Endothelial cell of umbilical vein (primary cell): ENCODE results near the gene CCDC121. TPM values are rescaled to one million over a fixed set of nuclear protein-coding genes. Genes with fewer than 3 reads are reported as not detected.

ENCODE experiments used
- BruUV-seq: library from RNA; stranded (reverse); fragments of 400-500 nt; replicated peaks from 2 replicates; lab custom pipeline; 2021; lab: Mats Ljungman, UMichigan
- CTCF ChIA-PET: fragments of 300-600, 350-600 bp; sonication (Branson Sonifier 250); formaldehyde crosslinking; loops from one replicate; lab custom pipeline; 2021; ENCODE audit warnings: antibody characterized with exemption, inconsistent platforms; lab: Charles Lee
- POLR2A ChIA-PET: fragments of 300-600, 350-600 bp; sonication (Branson Sonifier 250); formaldehyde crosslinking; loops from one replicate; lab custom pipeline; 2021; ENCODE audit warnings: antibody characterized with exemption, inconsistent platforms; lab: Charles Lee
- DNase-seq: peaks from one replicate; pipeline ENCODE4 v3.0.0-alpha.2; 2011; ENCODE audit warnings: low read depth, low spot score
- FAIRE-seq: peaks from 2 replicates; lab custom pipeline; 2011; peaks lifted over from hg19 to GRCh38; lab: Jason Lieb, UNC
- H2AFZ ChIP-seq: 2 replicates; pipeline ENCODE4 v1.6.0; 2012; ENCODE audit warnings: low read depth, low read length, control low read depth, inconsistent platforms
- H3K27ac ChIP-seq: 2 replicates; pipeline ENCODE4 v1.5.1; 2011; ENCODE audit warnings: low read depth, mild to moderate bottlenecking, control low read depth, low read length, moderate library complexity; ENCODE audit not compliant: insufficient read depth
- H3K27me3 ChIP-seq, 2 experiments: 2 replicates each; pipeline versions ENCODE4 v1.6.0 to v1.6.1; 2011; ENCODE audit warnings: low read length in 2 of 2, mixed read lengths in 1 of 2; ENCODE audit not compliant: control insufficient read depth in 2 of 2, insufficient read depth in 2 of 2
- H3K36me3 ChIP-seq, 2 experiments: 2 replicates in 1 of 2; 3 replicates in 1 of 2; pipeline ENCODE4 v1.5.1; 2011; ENCODE audit warnings: low read length in 2 of 2, mild to moderate bottlenecking in 1 of 2, moderate library complexity in 1 of 2; ENCODE audit not compliant: control insufficient read depth in 2 of 2, insufficient read depth in 2 of 2; ENCODE audit errors: extremely low read depth in 1 of 2
- H3K4me1 ChIP-seq: 3 replicates; pipeline ENCODE4 v1.5.1; 2011; ENCODE audit warnings: mild to moderate bottlenecking, low read length; ENCODE audit not compliant: control insufficient read depth, insufficient read depth; ENCODE audit errors: extremely low read depth
- H3K4me2 ChIP-seq: 2 replicates; pipeline ENCODE4 v1.6.1; 2011; ENCODE audit warnings: low read length, control low read depth, mixed read lengths; ENCODE audit not compliant: insufficient read depth
- H3K4me3 ChIP-seq, 3 experiments: fragments of 200-600 bp in 1 of 3; sonication (generic), shearing (Covaris generic) in 1 of 3; replicated peaks in 1 of 3; 2 replicates each; pipeline ENCODE4 v1.5.1; 2011 to 2016; ENCODE audit warnings: control low read depth in 3 of 3, low read length in 3 of 3, mild to moderate bottlenecking in 2 of 3, inconsistent platforms in 1 of 3, low read depth in 1 of 3, moderate library complexity in 1 of 3; ENCODE audit not compliant: insufficient read depth in 1 of 3
- H3K79me2 ChIP-seq: 2 replicates; pipeline ENCODE4 v1.6.0; 2012; ENCODE audit warnings: low read length, inconsistent platforms; ENCODE audit not compliant: control insufficient read depth, insufficient read depth
- H3K9ac ChIP-seq: replicated peaks from 2 replicates; pipeline ENCODE3; 2011; ENCODE audit warnings: low read length, control low read depth; ENCODE audit not compliant: insufficient read depth; ENCODE audit errors: extremely low read depth
- H3K9me1 ChIP-seq: replicated peaks from 3 replicates; pipeline ENCODE4 v1.6.0; 2011; ENCODE audit warnings: mild to moderate bottlenecking, low read length; ENCODE audit not compliant: control insufficient read depth, insufficient read depth; ENCODE audit errors: extremely low read depth
- H3K9me3 ChIP-seq: replicated peaks from 2 replicates; pipeline ENCODE4 v1.5.1; 2012; ENCODE audit warnings: low read length, inconsistent platforms; ENCODE audit not compliant: control insufficient read depth, insufficient read depth
- H4K20me1 ChIP-seq: replicated peaks from 2 replicates; pipeline ENCODE3; 2011; ENCODE audit warnings: mild to moderate bottlenecking, low read length; ENCODE audit not compliant: control insufficient read depth, insufficient read depth; ENCODE audit errors: extremely low read depth
- EZH2 ChIP-seq: IDR thresholded peaks from 2 replicates; pipeline ENCODE4 v1.6.1; 2012; ENCODE audit warnings: borderline replicate concordance, low read depth, mild to moderate bottlenecking, moderate library complexity, low read length, inconsistent platforms; ENCODE audit not compliant: severe bottlenecking
- FOS ChIP-seq: IDR thresholded peaks from 2 replicates; pipeline ENCODE4 v1.6.1; 2011; ENCODE audit warnings: mild to moderate bottlenecking, low read length, moderate library complexity, borderline replicate concordance; ENCODE audit not compliant: insufficient read depth
- GATA2 ChIP-seq: IDR thresholded peaks from 2 replicates; pipeline ENCODE4 v1.7.0; 2011; ENCODE audit warnings: low read depth, mild to moderate bottlenecking, moderate library complexity, mixed read lengths, low read length; ENCODE audit not compliant: insufficient read length, insufficient read depth
- JUN ChIP-seq: IDR thresholded peaks from 2 replicates; pipeline ENCODE4 v1.6.1; 2011; ENCODE audit warnings: borderline replicate concordance, low read depth; ENCODE audit not compliant: insufficient read length, insufficient read depth
- MYC ChIP-seq: IDR thresholded peaks from one replicate; pipeline ENCODE4 v1.6.1; 2011; ENCODE audit warnings: mild to moderate bottlenecking, low read depth, low read length
- POLR2A ChIP-seq: IDR thresholded peaks from 2 replicates; pipeline ENCODE4 v1.6.1; 2012; ENCODE audit warnings: low read depth, mild to moderate bottlenecking, control low read depth, low read length
- POLR2AphosphoS5 ChIP-seq: IDR thresholded peaks from 2 replicates; pipeline ENCODE4 v1.6.1; 2012; ENCODE audit warnings: low read depth, mild to moderate bottlenecking, control low read depth, low read length, moderate library complexity; ENCODE audit not compliant: insufficient read depth
- dilution Hi-C: fragments of 300-500 bp; cut with MboI; formaldehyde crosslinking; loops from one replicate; pipeline ENCODE4 v1.15.0; 2019; ENCODE audit warnings: low sequenced_read_pairs; ENCODE audit not compliant: extremely low pct_ligation_motif_present
- intact Hi-C: fragments of 100-400 bp; cut with micrococcal nuclease; formaldehyde crosslinking; loops from one replicate; pipeline ENCODE4 v1.10.0; 2022
- polyA plus RNA-seq, 4 experiments: library from polyadenylated mRNA; depleted of rRNA in 3 of 4; stranded (reverse) in 3 of 4; unstranded in 1 of 4; fragments of >200 nt; gene quantifications; 2 replicates each; pipeline versions ENCODE4 v1.2.1 to v1.2.3, GENCODE V29; 2011 to 2012; ENCODE audit warnings: missing spikeins in 1 of 4
- total RNA-seq: library from RNA; stranded (reverse); gene quantifications from 2 replicates; pipeline ENCODE4 v1.2.3, GENCODE V29; 2021
- TF ChIP-seq, protein P1 (sequence below), 2 donors: IDR thresholded peaks; 1 replicate in 1 of 2; 2 replicates in 1 of 2; pipeline ENCODE4 v1.5.1; 2011; ENCODE audit warnings: low read length in 2 of 2, mild to moderate bottlenecking in 2 of 2, moderate library complexity in 2 of 2, control low read depth in 1 of 2, inconsistent platforms in 1 of 2, low read depth in 1 of 2; ENCODE audit not compliant: insufficient read depth in 1 of 2; ENCODE audit errors: extremely low read depth in 1 of 2
- TF ChIP-seq, protein P2 (sequence below): IDR thresholded peaks from 2 replicates; pipeline ENCODE4 v1.6.1; 2011; ENCODE audit not compliant: insufficient read depth, insufficient read length

CCDC121 gene
- total and polyA plus RNA-seq, 2 donors (not counting 3 experiments of a cell fraction or from before 2014, with no cell fraction given), result 0.92 to 3.3 TPM

DNA sequence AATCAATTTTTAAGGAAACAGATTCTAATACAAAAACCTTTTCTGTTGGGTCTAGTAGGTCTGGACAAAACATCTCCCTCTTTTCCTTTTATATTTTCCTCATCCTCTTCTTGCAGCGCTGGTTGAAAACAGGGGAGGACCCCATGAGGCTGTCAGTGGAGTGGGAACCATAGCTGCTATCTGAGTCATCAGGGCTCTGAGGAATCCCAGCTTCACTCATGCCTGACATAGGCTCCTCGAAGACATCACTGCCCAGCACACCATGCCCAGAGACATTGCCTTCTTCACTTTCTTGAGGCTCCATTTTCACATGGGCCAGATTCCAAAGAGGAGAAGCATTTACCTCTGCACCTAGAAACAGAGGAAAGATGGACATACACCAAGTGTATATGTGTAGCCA is 24.6 kb upstream of the CCDC121 start:
- no peak overlapping the region for H3K9ac ChIP-seq
- no peak overlapping the region for H3K4me3 ChIP-seq
- peaks cover 29 to 34% of the 10 kb centered on the region in 2 experiments for H3K36me3 ChIP-seq
- BruUV-seq, result no TSS peak
- ChIA-PET POLR2A (interaction anchor here (1.3 kb wide), 1 partner anchor 13 kb away, joined by 3 read pairs; no protein-coding TSS in a partner anchor), CTCF (interaction anchor here (3.3 kb wide), 1 partner anchor 30 kb away, joined by 18 read pairs; no protein-coding TSS in a partner anchor)
- no peaks in the 10 kb centered on the region for H3K9me1 ChIP-seq
- DNase-seq, result no peak
- H3K27ac ChIP-seq, result no peak overlapping the region
- peaks cover 9% of the 10 kb centered on the region for H3K4me1 ChIP-seq
- H2AFZ ChIP-seq, result no peak overlapping the region
- intact Hi-C loops, result no loop called here
- dilution Hi-C loops, result no loop called here
- no peaks in the 10 kb centered on the region for H3K27me3 ChIP-seq
- H3K4me2 ChIP-seq, result no peak overlapping the region
- no peaks in the 10 kb centered on the region for H3K79me2 ChIP-seq
- TF ChIP-seq JUN (no peak), POLR2AphosphoS5 (no peak), POLR2A (no peak), MYC (no peak), GATA2 (no peak), FOS (no peak), EZH2 (no peak)
- TF ChIP-seq, protein P1, sequence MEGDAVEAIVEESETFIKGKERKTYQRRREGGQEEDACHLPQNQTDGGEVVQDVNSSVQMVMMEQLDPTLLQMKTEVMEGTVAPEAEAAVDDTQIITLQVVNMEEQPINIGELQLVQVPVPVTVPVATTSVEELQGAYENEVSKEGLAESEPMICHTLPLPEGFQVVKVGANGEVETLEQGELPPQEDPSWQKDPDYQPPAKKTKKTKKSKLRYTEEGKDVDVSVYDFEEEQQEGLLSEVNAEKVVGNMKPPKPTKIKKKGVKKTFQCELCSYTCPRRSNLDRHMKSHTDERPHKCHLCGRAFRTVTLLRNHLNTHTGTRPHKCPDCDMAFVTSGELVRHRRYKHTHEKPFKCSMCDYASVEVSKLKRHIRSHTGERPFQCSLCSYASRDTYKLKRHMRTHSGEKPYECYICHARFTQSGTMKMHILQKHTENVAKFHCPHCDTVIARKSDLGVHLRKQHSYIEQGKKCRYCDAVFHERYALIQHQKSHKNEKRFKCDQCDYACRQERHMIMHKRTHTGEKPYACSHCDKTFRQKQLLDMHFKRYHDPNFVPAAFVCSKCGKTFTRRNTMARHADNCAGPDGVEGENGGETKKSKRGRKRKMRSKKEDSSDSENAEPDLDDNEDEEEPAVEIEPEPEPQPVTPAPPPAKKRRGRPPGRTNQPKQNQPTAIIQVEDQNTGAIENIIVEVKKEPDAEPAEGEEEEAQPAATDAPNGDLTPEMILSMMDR (IDR thresholded peaks at IDR 0.05; ENCODE audit: extremely low read depth in 1 of 2, insufficient read depth in 1 of 2, low read depth in 1 of 2, low read length in 2 of 2), result no peak
- TF ChIP-seq, protein P2, sequence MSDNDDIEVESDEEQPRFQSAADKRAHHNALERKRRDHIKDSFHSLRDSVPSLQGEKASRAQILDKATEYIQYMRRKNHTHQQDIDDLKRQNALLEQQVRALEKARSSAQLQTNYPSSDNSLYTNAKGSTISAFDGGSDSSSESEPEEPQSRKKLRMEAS, result no peak
- no peaks in the 10 kb centered on the region for H3K9me3 ChIP-seq
- no peak for FAIRE-seq
- H4K20me1 ChIP-seq, result no peaks in the 10 kb centered on the region
